Measurements from ENCODE around the gene NFKBIZ.

The NFKBIZ gene

GRCh38 chr3:101845425-101845824, 3.9 kb upstream of the NFKBIZ start:
- no peak overlapping the region for H3K4me3 ChIP-seq (replicated peaks; ENCODE audit: insufficient read depth, low read length)
- H3K27ac ChIP-seq (replicated peaks): no peak overlapping the region
- TF ChIP-seq GABPA (IDR thresholded peaks at IDR 0.05; ENCODE audit: low read depth) (no peak), POLR2AphosphoS5 (IDR thresholded peaks at IDR 0.05; ENCODE audit: low read depth) (no peak), CTCF (IDR thresholded peaks at IDR 0.05; ENCODE audit: insufficient read depth, low read length) (no peak)
- DNase-seq (ENCODE audit: low read depth in 1 of 2, low spot score in 1 of 2): no peak
- peaks cover 4% of the 10 kb centered on the region for H3K27me3 ChIP-seq (ENCODE audit: insufficient read depth, poor library complexity, severe bottlenecking)

GRCh38 chr3:101846709-101847108, 2.6 kb upstream of the NFKBIZ start:
- Histone ChIP-seq H3K4me3 (replicated peaks; ENCODE audit: insufficient read depth, low read length) (no peak overlapping the region), H3K27me3 (ENCODE audit: insufficient read depth, poor library complexity, severe bottlenecking) (peaks cover 9% of the 10 kb centered on the region), H3K27ac (replicated peaks) (no peak overlapping the region)
- TF ChIP-seq SPI1 (IDR thresholded peaks at IDR 0.05; ENCODE audit: borderline replicate concordance, low read depth) (no peak), GABPA (IDR thresholded peaks at IDR 0.05; ENCODE audit: low read depth) (no peak), POLR2AphosphoS5 (IDR thresholded peaks at IDR 0.05; ENCODE audit: low read depth) (no peak), CTCF (IDR thresholded peaks at IDR 0.05; ENCODE audit: insufficient read depth, low read length) (no peak), REST (IDR thresholded peaks at IDR 0.05; ENCODE audit: insufficient replicate concordance, low read depth) (no peak)
- no peak for DNase-seq (ENCODE audit: low read depth in 1 of 2, low spot score in 1 of 2)

- DNase-seq (ENCODE audit: low read depth in 1 of 2, low spot score in 1 of 2): peak in 1 of 2 experiments; percentile 15
- Histone ChIP-seq H3K27me3 (ENCODE audit: insufficient read depth, poor library complexity, severe bottlenecking) (peaks cover 9% of the 10 kb centered on the region), H3K4me3 (replicated peaks; ENCODE audit: insufficient read depth, low read length) (no peak overlapping the region), H3K27ac (replicated peaks) (no peak overlapping the region)
- TF ChIP-seq SPI1 (IDR thresholded peaks at IDR 0.05; ENCODE audit: borderline replicate concordance, low read depth) (no peak), REST (IDR thresholded peaks at IDR 0.05; ENCODE audit: insufficient replicate concordance, low read depth) (no peak), POLR2AphosphoS5 (IDR thresholded peaks at IDR 0.05; ENCODE audit: low read depth) (no peak), CTCF (IDR thresholded peaks at IDR 0.05; ENCODE audit: insufficient read depth, low read length) (no peak), GABPA (IDR thresholded peaks at IDR 0.05; ENCODE audit: low read depth) (no peak)
These were observed 2.0 kb upstream of the NFKBIZ start for GRCh38 chr3:101847328-101847727.

- no peak for TF ChIP-seq POLR2AphosphoS5 (IDR thresholded peaks at IDR 0.05; ENCODE audit: low read depth)
- no peak for TF ChIP-seq REST (IDR thresholded peaks at IDR 0.05; ENCODE audit: insufficient replicate concordance, low read depth)
- no peak for TF ChIP-seq GABPA (IDR thresholded peaks at IDR 0.05; ENCODE audit: low read depth)
- no peak for TF ChIP-seq CTCF (IDR thresholded peaks at IDR 0.05; ENCODE audit: insufficient read depth, low read length)
- TF ChIP-seq SPI1 (IDR thresholded peaks at IDR 0.05; ENCODE audit: borderline replicate concordance, low read depth): no peak
- Histone ChIP-seq H3K4me3 (replicated peaks; ENCODE audit: insufficient read depth, low read length) (no peak overlapping the region), H3K27me3 (ENCODE audit: insufficient read depth, poor library complexity, severe bottlenecking) (peaks cover 9% of the 10 kb centered on the region), H3K27ac (replicated peaks) (no peak overlapping the region)
- no peak for DNase-seq (ENCODE audit: low read depth in 1 of 2, low spot score in 1 of 2)
These were observed 988 bp upstream of the NFKBIZ start for GRCh38 chr3:101848326-101848725.
